ENCODE measurements around the gene MCF2L2.

- no peak for TF ChIP-seq CTCF (IDR thresholded peaks at IDR 0.05)
- TF ChIP-seq POLR2A (IDR thresholded peaks at IDR 0.05) = no peak
These were observed 194.5 kb downstream of the MCF2L2 start for GRCh38 chr3:183233966-183234365.
